Measurements from ENCODE around the gene GNB1. TPM values are rescaled to one million over a fixed set of nuclear protein-coding genes. Genes with fewer than 3 reads are reported as not detected.

Gene GNB1
- 253 TPM for total RNA-seq

GRCh38 chr1:1890506-1891348 is at the start of gene GNB1:
Gene GNB1, minus strand, starts transcription at chr1:1891087. Its CDS starts 65,634 bp downstream, at chr1:1825453.

GRCh38 chr1:1918901-1919303 is 28.0 kb upstream of the GNB1 start, which contains the start of gene TMEM52:
Gene TMEM52, minus strand, starts transcription at chr1:1919279. Its CDS starts 14 bp downstream, at chr1:1919265.

GRCh38 chr1:1914971-1915692 is 24.2 kb upstream of the GNB1 start, which contains the start of gene CALML6:
Gene CALML6, plus strand, starts transcription at chr1:1915260. Its CDS starts 21 bp downstream, at chr1:1915281.

GRCh38 chr1:1777950-1778662 is 112.8 kb downstream of the GNB1 start, which contains the start of gene NADK:
Gene NADK, minus strand, starts transcription at chr1:1778470. Its CDS starts 13,064 bp downstream, at chr1:1765406.

Other genes with a start within 250 kb of the GNB1 start
- gene CDK11B, start 232.1 kb downstream of the GNB1 start, total RNA-seq, result 13.7 TPM
- 81.3 TPM for gene SLC35E2B, start 198.3 kb downstream of the GNB1 start, total RNA-seq
- 27.9 TPM for gene CDK11A, start 166.7 kb downstream of the GNB1 start, total RNA-seq
- 37.2 TPM for gene NADK, start 112.6 kb downstream of the GNB1 start, total RNA-seq
- 1.8 TPM for gene CALML6, start 24.2 kb upstream of the GNB1 start, total RNA-seq
- gene TMEM52, start 28.2 kb upstream of the GNB1 start, total RNA-seq, result 1.9 TPM
- gene CFAP74, start 112.7 kb upstream of the GNB1 start, total RNA-seq, result 0.27 TPM
- 1.4 TPM for gene GABRD, start 128.3 kb upstream of the GNB1 start, total RNA-seq
- gene PRKCZ, start 159.3 kb upstream of the GNB1 start, total RNA-seq, result 16.5 TPM